HFF-Myc (cell line): Measurements from ENCODE around the gene INS.
"Not testable (repeated sequence)": the region's sequence is repeated elsewhere in the genome, so short reads cannot be mapped to it uniquely, and the experiment has no call there.

ENCODE experiments used
- DNase-seq: peaks from one replicate; pipeline ENCODE4 v3.0.0-alpha.2; 2011; ENCODE audit warnings: low read depth; ENCODE audit errors: extremely low read depth
- H3K4me3 ChIP-seq: replicated peaks from 2 replicates; pipeline ENCODE4 v1.5.1; 2011; ENCODE audit warnings: low read depth, mild to moderate bottlenecking, control low read depth, low read length
- TF ChIP-seq, protein P1 (sequence below): IDR thresholded peaks from 2 replicates; pipeline ENCODE4 v1.5.1; 2012; ENCODE audit warnings: mild to moderate bottlenecking, low read depth, low read length, control low read depth; ENCODE audit errors: missing control alignments

Gene INS

GRCh38 chr11:2197771-2198520, 36.9 kb upstream of the INS start:
- DNase-seq: no peak
- TF ChIP-seq, protein P1, sequence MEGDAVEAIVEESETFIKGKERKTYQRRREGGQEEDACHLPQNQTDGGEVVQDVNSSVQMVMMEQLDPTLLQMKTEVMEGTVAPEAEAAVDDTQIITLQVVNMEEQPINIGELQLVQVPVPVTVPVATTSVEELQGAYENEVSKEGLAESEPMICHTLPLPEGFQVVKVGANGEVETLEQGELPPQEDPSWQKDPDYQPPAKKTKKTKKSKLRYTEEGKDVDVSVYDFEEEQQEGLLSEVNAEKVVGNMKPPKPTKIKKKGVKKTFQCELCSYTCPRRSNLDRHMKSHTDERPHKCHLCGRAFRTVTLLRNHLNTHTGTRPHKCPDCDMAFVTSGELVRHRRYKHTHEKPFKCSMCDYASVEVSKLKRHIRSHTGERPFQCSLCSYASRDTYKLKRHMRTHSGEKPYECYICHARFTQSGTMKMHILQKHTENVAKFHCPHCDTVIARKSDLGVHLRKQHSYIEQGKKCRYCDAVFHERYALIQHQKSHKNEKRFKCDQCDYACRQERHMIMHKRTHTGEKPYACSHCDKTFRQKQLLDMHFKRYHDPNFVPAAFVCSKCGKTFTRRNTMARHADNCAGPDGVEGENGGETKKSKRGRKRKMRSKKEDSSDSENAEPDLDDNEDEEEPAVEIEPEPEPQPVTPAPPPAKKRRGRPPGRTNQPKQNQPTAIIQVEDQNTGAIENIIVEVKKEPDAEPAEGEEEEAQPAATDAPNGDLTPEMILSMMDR: no peak
- H3K4me3 ChIP-seq: no peak overlapping the region

GRCh38 chr11:2196970-2197770, 36.2 kb upstream of the INS start:
- H3K4me3 ChIP-seq: no peak overlapping the region
- DNase-seq: no peak
- TF ChIP-seq, protein P1: peak; percentile 85

DNA sequence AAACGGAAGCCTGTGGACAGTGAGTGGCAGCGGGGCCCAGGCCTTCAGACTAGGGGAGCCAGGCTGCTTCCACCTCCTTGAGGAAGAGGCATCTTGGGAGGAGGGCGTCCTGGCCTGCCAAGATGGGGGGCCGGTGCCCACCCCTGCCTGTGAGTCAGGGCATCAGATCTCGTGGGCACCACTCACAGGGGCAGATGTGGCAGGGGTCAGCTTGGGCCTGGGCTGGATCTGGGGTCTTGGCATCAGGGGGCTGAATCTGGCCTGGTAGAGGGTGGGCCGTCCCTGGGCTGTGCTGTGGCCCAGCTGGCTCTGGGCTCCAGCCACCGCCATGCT, 34.7 kb upstream of the INS start:
- TF ChIP-seq, protein P1: no peak
- no peak overlapping the region for H3K4me3 ChIP-seq
- DNase-seq: no peak

DNA sequence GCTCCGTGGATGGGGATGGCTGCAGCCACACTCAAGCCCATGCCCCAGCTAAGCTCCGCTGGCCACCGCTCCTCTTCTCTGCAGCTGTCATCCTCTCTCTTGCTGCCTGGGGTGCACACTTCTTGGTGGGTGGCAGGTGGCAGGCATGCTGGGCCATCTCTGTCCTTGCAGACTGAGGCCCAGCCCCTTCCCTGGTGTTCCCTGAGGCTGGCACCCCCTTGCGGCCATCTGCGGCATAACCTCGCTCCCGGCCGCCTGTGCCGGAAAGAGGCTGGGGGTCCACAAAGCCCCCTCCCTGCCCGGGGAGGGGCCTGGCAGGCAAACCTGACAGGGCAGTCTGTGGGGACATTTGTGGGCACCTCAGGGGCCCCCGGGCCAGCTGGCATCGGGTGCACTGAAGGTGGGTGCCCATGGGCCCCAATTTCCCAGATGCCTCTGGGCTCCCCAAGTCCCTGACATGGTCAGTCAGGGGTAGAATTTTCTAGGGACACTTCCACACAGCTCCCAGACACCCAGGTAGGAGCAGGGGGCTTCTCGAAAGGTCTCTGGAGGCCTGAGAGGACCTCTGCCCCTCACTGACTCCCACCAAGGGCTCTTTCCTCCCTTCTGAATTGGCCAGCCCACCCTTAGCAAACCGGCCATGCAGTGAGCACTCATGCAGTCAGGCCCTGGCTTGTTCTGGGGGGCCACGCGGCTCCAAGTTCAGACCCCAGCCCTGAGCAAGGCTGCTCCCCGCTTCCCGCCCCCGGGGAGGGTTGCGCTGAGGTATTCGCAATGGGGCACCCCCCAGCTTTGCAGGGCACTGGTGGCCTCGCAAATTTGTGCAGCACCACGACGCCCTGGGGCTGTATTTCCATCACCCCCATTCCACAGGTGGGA, 34.1 kb upstream of the INS start:
- no peak for DNase-seq
- H3K4me3 ChIP-seq: no peak overlapping the region
- TF ChIP-seq, protein P1: peak; percentile 95

GRCh38 chr11:2193888-2194595, 33.0 kb upstream of the INS start:
- not testable (repeated sequence) for H3K4me3 ChIP-seq, DNase-seq

- TF ChIP-seq, protein P1: no peak
- DNase-seq: no peak
- no peak overlapping the region for H3K4me3 ChIP-seq
Measured at GRCh38 chr11:2193099-2193887, 32.3 kb upstream of the INS start.
